Activated naive CD4-positive, alpha-beta T cell treated with anti-CD3 and anti-CD28 coated beads, Interleukin-2, amount 10 ng/mL, durations not matched to agents 5 hours and 36 hours (primary cell): ENCODE measurements around the gene GAL3ST2. TPM values are rescaled to one million over a fixed set of nuclear protein-coding genes. Genes with fewer than 3 reads are reported as not detected.

Source experiments
- total RNA-seq, 2 experiments: library from RNA; stranded (reverse); gene quantifications; one replicate each; pipeline ENCODE4 v1.2.3, GENCODE V29; 2021

The GAL3ST2 gene
- under 1 TPM in 1 of 2 experiments, not detected in 1; 0.20 TPM for total RNA-seq

GRCh38 chr2:241776336-241777169 lies at the start of gene GAL3ST2:
TSS of gene GAL3ST2 (plus strand) at chr2:241776822. CDS start at chr2:241776956, 134 bp downstream.

GRCh38 chr2:241734467-241735208 lies 42.0 kb upstream of the GAL3ST2 start, which contains the start of gene D2HGDH:
TSS of gene D2HGDH (plus strand) at chr2:241734630. CDS start at chr2:241735225, 595 bp downstream.

GRCh38 chr2:241808721-241809382 lies 32.2 kb downstream of the GAL3ST2 start, which contains the start of gene NEU4:
TSS of gene NEU4 (plus strand) at chr2:241809193. CDS start at chr2:241814485, 5,292 bp downstream.

Other genes with a start within 250 kb of the GAL3ST2 start
- gene BOK, start 218.1 kb upstream of the GAL3ST2 start, total RNA-seq: under 1 TPM; 0.18 to 0.19 TPM
- 10 to 100 TPM; 36.6 to 38.0 TPM for gene THAP4, start 139.7 kb upstream of the GAL3ST2 start, total RNA-seq
- 10 to 100 TPM; 81.3 to 81.5 TPM for gene ATG4B, start 139.1 kb upstream of the GAL3ST2 start, total RNA-seq
- 10 to 100 TPM; 47.9 to 52.4 TPM for gene DTYMK, start 90.0 kb upstream of the GAL3ST2 start, total RNA-seq
- gene ING5, start 74.8 kb upstream of the GAL3ST2 start, total RNA-seq: 10 to 100 TPM; 38.8 TPM
- 10 to 100 TPM; 29.0 to 30.0 TPM for gene D2HGDH, start 42.2 kb upstream of the GAL3ST2 start, total RNA-seq
- under 1 TPM in 1 of 2 experiments, not detected in 1; 0.19 TPM for gene NEU4, start 32.4 kb downstream of the GAL3ST2 start, total RNA-seq
- 1 to 10 TPM; 1.5 to 2.2 TPM for gene PDCD1, start 82.1 kb downstream of the GAL3ST2 start, total RNA-seq
- not detected for gene RTP5, start 92.9 kb downstream of the GAL3ST2 start, total RNA-seq